GM12892 (cell line): ENCODE data around the gene ISLR2.

Experiments used
- POLR2A ChIP-seq: IDR thresholded peaks from 2 replicates; pipeline ENCODE4 v1.6.1; 2011; ENCODE audit warnings: low read depth, low read length, control low read depth
- POLR2AphosphoS5 ChIP-seq: IDR thresholded peaks from 2 replicates; pipeline ENCODE4 v1.6.1; 2011; ENCODE audit warnings: low read depth, low read length, control low read depth
- TAF1 ChIP-seq: IDR thresholded peaks from 2 replicates; pipeline ENCODE4 v1.6.1; 2011; ENCODE audit warnings: low read depth, mild to moderate bottlenecking, control low read depth, low read length, borderline replicate concordance

DNA sequence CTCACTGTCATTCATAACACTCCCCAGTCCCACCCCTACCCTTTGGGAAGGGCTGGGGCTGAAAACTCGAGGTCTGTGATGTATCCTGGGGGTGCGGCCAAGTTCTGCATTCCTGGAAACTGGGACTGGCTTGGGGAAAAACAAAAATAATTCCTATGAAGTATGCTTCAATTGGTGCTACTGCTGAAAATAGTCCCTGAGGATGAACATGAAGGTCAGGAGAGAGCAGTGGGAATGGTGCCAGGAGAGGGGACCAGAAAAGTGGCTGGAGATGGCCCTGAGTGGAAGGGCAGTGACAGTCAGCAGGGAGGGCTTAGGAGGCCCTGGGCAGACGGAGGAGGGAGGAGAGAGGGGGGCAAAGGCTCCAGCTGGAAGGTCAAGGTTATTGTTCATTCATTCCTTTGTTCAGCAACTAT lies 38.3 kb downstream of the ISLR2 start:
- no peak for TF ChIP-seq POLR2AphosphoS5
- TF ChIP-seq POLR2A: no peak
- TF ChIP-seq TAF1: no peak
